ENCODE data around the gene CDS2.
"Not testable (repeated sequence)": the region's sequence is repeated elsewhere in the genome, so short reads cannot be mapped to it uniquely, and the experiment has no call there.

Gene CDS2

GRCh38 chr20:5126512-5127203 lies at the start of gene CDS2:
Gene CDS2 (plus strand): TSS chr20:5127008. CDS start chr20:5127093, 85 bp downstream.
- peak; percentile 98 for DNase-seq (ENCODE audit: low read depth, low spot score)

GRCh38 chr20:5077761-5078387 lies 48.9 kb upstream of the CDS2 start:
- no peak for DNase-seq (ENCODE audit: low read depth, low spot score)

- DNase-seq (ENCODE audit: low read depth, low spot score), result no peak
These were observed 48.3 kb upstream of the CDS2 start for GRCh38 chr20:5078399-5078958.

- no peak for DNase-seq (ENCODE audit: low read depth, low spot score)
These were observed 46.4 kb upstream of the CDS2 start for GRCh38 chr20:5080384-5080877.

GRCh38 chr20:5085380-5085779 lies 41.4 kb upstream of the CDS2 start:
- no peak for DNase-seq (ENCODE audit: low read depth, low spot score)

GRCh38 chr20:5088688-5089087 lies 38.1 kb upstream of the CDS2 start:
- no peak for DNase-seq (ENCODE audit: low read depth, low spot score)

- no peak for DNase-seq (ENCODE audit: low read depth, low spot score)
These were observed 36.6 kb upstream of the CDS2 start for GRCh38 chr20:5090191-5090590.

GRCh38 chr20:5091902-5092301 lies 34.9 kb upstream of the CDS2 start:
- DNase-seq (ENCODE audit: low read depth, low spot score), result no peak

- no peak for DNase-seq (ENCODE audit: low read depth, low spot score)
These were observed 34.0 kb upstream of the CDS2 start for GRCh38 chr20:5092765-5093339.

GRCh38 chr20:5095454-5095853 lies 31.4 kb upstream of the CDS2 start:
- DNase-seq (ENCODE audit: low read depth, low spot score), result no peak

GRCh38 chr20:5095931-5096330 lies 30.9 kb upstream of the CDS2 start:
- no peak for DNase-seq (ENCODE audit: low read depth, low spot score)

GRCh38 chr20:5096463-5096862 lies 30.3 kb upstream of the CDS2 start:
- DNase-seq (ENCODE audit: low read depth, low spot score), result no peak

GRCh38 chr20:5099009-5099408 lies 27.8 kb upstream of the CDS2 start:
- not testable (repeated sequence) for DNase-seq (ENCODE audit: low read depth, low spot score)

GRCh38 chr20:5099909-5100308 lies 26.9 kb upstream of the CDS2 start:
- not testable (repeated sequence) for DNase-seq (ENCODE audit: low read depth, low spot score)

GRCh38 chr20:5100684-5101347 lies 26.0 kb upstream of the CDS2 start:
- DNase-seq (ENCODE audit: low read depth, low spot score), result peak; percentile 26

- no peak for DNase-seq (ENCODE audit: low read depth, low spot score)
These were observed 22.3 kb upstream of the CDS2 start for GRCh38 chr20:5104479-5104878.

- no peak for DNase-seq (ENCODE audit: low read depth, low spot score)
These were observed 17.5 kb upstream of the CDS2 start for GRCh38 chr20:5109276-5109675.

- no peak for DNase-seq (ENCODE audit: low read depth, low spot score)
These were observed 13.2 kb upstream of the CDS2 start for GRCh38 chr20:5113615-5113986.

- DNase-seq (ENCODE audit: low read depth, low spot score), result no peak
These were observed 12.4 kb upstream of the CDS2 start for GRCh38 chr20:5114403-5114802.

- no peak for DNase-seq (ENCODE audit: low read depth, low spot score)
These were observed 9.9 kb upstream of the CDS2 start for GRCh38 chr20:5116875-5117274.

GRCh38 chr20:5118220-5119142 lies 8.3 kb upstream of the CDS2 start:
- no peak for DNase-seq (ENCODE audit: low read depth, low spot score)
